Panc1 (cell line): ENCODE results near the gene WRAP53.

Experiments used
- CTCF ChIP-seq: fragments of 450-650 bp; IDR thresholded peaks from 2 replicates; pipeline ENCODE4 v1.5.1; 2017; ENCODE audit warnings: mild to moderate bottlenecking
- POLR2AphosphoS5 ChIP-seq: IDR thresholded peaks from 2 replicates; pipeline ENCODE4 v1.6.1; 2012; ENCODE audit warnings: mild to moderate bottlenecking, low read depth, low read length, moderate library complexity
- REST ChIP-seq, 2 experiments: IDR thresholded peaks; 2 replicates each; pipeline ENCODE4 v1.6.1; 2011 to 2012; ENCODE audit warnings: low read depth in 2 of 2, control low read depth in 1 of 2, low read length in 1 of 2, mild to moderate bottlenecking in 1 of 2, moderate library complexity in 1 of 2; ENCODE audit not compliant: insufficient read depth in 1 of 2
- SIN3A ChIP-seq: IDR thresholded peaks from 2 replicates; pipeline ENCODE4 v1.6.1; 2012; ENCODE audit warnings: low read depth, mild to moderate bottlenecking, low read length, moderate library complexity, borderline replicate concordance; ENCODE audit not compliant: insufficient read depth
- TCF7L2 ChIP-seq: IDR thresholded peaks from 2 replicates; pipeline ENCODE4 v1.6.1; 2011; ENCODE audit warnings: mild to moderate bottlenecking, low read depth, low read length, inconsistent platforms

- TF ChIP-seq CTCF (no peak), TCF7L2 (no peak), POLR2AphosphoS5 (no peak), REST (IDR thresholded peaks at IDR 0.05; ENCODE audit: insufficient read depth in 1 of 2, low read depth in 2 of 2, low read length in 1 of 2) (no peak), SIN3A (no peak)
These were observed 14.5 kb downstream of the WRAP53 start for GRCh38 chr17:7702776-7703175.
